ENCODE measurements around the gene ZSWIM5.

Gene ZSWIM5

DNA sequence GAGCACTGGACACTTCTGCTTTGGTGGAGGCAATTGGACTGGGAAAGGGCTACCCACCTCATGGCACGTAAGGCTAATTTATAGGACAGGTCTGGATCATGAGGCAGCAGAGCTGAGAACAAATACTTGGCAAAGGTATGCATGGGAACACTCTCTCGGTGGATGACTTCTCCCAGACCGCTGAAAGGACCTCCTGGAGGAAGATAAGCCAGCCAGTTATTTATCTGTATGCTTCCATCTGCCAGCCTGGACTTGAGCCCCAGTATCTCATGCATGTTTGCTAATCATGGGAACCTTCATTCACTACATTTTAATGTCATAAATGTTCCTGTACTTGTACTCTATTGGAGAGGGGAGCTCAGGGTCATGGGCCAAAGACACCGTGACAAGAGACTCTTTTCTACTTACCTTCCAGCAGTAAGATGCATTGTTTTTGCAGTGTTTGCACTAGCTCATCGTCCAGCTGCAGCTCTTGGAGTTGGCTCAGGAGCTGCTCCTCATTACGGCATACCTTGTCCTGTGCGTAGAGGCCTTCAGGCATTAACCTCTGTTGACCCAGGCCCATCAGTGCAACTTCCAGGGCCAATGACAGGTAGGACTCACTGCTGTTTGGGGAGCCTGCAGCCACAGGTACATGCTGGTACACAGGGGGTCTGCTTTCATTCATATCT, 170.6 kb downstream of the ZSWIM5 start:
- no peak for DNase-seq (ENCODE audit: extremely low read depth in 1 of 2, low read depth in 1 of 2)

DNA sequence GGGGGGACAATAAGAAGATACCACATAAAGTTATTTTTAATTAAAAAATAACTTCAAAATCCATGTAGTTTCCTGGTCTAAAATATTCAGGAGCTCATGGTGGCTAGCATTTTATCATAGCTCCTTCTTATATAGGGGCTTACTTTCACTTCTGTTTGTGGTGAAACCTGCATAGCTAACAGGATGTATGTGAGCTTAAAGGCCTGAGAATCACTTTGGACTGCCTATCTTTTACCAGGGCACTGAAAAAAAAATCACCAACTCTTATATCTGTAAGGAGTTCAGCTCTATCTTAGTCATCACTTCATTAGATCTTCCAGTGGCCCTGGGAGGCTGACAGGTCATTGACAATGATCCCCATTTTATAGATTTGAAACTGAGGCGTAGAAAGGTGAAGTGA, 173.0 kb downstream of the ZSWIM5 start:
- DNase-seq (ENCODE audit: extremely low read depth in 1 of 2, low read depth in 1 of 2), result no peak

DNA sequence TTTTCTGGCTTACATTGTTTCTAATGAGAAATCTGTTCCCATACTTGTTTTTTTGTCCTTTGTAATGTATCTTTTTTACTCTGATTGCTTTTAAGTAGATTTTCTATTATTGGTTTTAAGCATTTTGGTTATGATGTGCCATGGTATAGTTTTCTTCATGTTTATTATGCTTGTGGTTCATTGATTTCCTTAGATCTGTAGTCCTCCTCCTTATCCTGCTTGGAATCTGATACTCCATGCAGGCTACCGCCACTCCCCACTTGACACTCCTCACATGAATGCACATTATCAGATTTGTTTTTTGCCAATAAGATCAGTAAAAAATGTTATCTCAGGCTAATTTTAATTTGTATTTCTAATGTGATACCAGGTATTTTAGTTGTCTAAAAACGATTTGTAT, 173.6 kb downstream of the ZSWIM5 start:
- no peak for DNase-seq (ENCODE audit: extremely low read depth in 1 of 2, low read depth in 1 of 2)

DNA sequence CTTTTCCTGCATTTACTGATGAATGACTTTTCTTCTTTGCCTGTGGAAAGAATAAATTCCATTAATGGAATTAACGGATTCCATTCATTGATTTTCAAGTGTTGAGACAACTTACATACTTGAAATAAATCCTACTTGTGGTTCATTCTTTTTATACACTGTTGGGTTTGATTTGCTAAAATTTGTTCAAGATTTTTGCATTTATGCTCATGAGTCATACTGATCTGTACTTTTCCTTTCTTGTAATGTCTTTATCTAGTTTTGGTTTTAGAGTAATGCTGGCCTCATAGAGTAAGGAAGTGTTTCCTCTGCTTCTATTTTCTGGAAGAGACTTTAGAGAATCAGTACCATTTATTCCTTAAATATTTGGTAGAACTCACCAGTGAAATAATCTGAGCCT, 180.0 kb downstream of the ZSWIM5 start:
- DNase-seq (ENCODE audit: extremely low read depth in 1 of 2, low read depth in 1 of 2), result no peak

DNA sequence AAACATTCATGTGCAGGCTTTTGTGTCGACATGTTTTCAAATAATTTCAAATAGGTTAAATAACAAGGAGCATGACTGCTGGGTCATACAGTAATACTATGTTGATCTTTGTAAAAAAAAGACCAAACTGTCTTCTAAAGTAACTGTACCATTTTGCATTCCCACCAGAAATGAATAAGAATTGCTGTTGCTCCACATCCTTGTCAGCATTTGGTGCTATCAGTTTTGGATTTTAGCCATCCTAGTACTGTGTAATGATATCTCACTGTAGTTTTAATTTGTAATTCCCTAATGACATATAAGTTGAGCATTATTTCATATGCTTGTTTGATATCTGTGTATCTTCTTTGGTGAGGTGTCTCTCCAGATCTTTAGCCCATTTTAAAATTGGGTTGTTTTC, 182.7 kb downstream of the ZSWIM5 start:
- no peak for DNase-seq (ENCODE audit: extremely low read depth in 1 of 2, low read depth in 1 of 2)

DNA sequence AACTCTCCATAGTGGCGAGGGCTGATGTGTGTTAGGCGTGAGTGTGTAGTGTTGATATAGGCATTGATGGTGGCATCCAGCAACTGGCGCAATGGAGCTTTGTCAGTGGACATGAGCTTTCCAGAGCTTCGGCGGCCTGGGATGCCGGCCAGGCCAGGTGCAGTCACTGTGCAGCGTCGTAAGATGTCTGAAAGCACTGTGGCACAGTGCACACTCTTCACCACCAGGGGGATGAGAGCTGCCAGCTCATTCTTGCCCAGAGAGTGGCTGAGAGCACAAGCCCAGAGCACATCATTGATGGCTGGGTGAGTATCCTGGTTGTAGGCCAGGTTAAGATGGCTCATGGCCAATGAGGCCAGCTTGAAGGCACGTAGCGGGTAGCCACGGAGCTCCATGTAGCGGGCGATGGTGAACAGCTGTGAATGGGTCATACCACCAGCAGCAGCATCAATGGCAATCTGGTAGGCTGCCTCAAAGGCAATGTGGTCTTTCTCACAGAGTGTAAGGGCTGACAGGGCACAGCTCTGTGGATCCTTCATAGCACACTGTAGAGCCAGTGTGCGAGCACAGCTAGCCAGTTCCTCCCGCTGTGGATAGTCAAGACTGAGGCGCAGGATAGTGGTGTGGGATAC, 187.7 kb downstream of the ZSWIM5 start:
- DNase-seq (ENCODE audit: extremely low read depth in 1 of 2, low read depth in 1 of 2), result peak in 1 of 2 donors; percentile 32

DNA sequence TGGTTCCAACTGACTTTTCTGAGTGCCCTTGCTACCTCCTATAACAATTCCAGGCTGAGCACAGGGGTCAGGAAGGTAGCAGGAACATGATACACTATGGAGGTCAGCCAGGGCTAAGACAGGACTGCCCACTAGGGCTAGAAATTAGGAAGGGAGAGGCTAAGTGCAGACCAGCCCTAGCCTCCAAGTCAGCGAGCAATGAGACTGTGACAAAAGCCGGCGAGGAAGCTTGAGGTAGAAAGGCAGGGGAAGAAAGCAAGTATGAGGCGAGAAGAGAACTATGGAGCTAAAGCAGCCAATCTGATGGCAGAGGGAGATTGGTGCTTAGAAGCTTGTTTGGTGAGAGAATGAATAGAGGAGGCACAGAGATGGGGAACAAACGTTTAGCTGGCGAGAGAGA, 189.6 kb downstream of the ZSWIM5 start:
- no peak for DNase-seq (ENCODE audit: extremely low read depth in 1 of 2, low read depth in 1 of 2)

DNA sequence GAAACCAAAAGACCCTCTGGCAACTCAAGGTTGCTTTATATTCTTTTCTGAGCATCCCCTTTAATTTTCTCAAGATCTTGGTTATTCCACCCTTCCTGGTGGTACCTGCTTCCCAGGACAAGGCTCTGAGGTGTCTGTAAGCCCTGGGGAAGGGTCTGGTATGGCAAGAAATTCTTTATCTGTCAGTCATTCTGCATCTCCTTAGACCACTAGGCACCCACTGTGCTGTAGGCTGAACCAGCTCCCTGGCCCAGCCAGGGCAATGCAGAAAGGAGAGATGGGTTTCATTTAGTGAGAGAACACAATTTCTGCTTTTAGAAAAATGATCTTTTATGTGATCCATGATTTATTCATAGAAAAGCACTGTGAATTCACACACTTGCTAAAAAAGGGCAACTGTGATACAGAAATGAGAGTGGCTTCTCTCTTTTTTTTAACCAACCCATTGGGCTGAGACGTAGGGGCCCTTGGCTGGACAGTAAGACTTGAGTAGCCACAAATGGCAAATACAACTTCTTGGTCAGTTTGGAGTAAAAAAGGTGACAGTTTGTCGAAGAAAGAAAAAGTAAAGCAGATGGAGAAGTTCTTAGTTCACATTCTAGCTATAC, 190.2 kb downstream of the ZSWIM5 start:
- no peak for DNase-seq (ENCODE audit: extremely low read depth in 1 of 2, low read depth in 1 of 2)

DNA sequence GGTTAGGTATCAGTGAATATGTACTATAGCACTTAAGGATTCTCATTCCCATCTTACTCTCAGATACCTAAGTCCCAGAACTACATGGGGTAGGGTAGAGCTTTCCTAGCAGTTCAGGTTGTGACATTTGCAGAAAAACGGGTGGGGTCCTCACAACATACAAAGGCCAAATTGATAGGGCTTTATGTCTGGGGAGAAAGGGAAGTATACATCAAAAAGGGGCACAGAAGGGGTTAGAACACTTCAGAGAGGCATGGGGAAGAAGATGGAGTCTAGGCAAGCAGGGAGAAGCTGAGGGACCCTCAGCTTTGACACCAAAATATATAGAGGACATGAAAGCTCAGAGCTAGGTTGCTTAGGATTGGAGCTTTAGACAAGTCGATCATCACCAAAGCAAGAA, 190.7 kb downstream of the ZSWIM5 start:
- DNase-seq (ENCODE audit: extremely low read depth in 1 of 2, low read depth in 1 of 2), result no peak

DNA sequence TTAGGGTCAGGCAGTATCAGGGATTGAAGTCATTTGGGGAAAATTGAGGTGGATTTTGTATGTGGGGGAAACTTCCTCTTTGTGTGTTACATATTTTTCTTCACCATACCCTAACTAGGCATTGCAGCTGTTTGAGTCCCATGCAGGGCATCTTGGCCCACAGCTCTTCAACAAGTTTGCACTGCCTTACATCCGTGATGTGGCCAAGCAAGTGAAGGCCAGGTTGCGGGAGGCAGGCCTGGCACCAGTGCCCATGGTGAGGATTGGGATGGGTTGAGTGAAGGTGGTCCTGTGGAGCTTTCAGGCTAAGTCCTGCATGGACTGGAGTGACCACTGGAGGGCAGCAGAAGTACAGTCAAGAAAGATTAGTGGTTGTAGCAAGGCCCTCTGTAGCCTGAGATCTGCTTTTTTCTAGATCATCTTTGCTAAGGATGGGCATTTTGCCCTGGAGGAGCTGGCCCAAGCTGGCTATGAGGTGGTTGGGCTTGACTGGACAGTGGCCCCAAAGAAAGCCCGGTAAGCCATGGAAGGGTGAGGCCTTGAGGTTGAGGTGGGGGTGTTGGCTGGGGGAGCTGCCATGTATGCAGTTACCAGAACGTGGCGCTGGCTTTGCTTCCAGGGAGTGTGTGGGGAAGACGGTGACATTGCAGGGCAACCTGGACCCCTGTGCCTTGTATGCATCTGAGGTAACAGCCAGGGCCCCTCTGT, 191.9 kb downstream of the ZSWIM5 start:
- DNase-seq (ENCODE audit: extremely low read depth in 1 of 2, low read depth in 1 of 2), result peak; percentile 60 to 62

DNA sequence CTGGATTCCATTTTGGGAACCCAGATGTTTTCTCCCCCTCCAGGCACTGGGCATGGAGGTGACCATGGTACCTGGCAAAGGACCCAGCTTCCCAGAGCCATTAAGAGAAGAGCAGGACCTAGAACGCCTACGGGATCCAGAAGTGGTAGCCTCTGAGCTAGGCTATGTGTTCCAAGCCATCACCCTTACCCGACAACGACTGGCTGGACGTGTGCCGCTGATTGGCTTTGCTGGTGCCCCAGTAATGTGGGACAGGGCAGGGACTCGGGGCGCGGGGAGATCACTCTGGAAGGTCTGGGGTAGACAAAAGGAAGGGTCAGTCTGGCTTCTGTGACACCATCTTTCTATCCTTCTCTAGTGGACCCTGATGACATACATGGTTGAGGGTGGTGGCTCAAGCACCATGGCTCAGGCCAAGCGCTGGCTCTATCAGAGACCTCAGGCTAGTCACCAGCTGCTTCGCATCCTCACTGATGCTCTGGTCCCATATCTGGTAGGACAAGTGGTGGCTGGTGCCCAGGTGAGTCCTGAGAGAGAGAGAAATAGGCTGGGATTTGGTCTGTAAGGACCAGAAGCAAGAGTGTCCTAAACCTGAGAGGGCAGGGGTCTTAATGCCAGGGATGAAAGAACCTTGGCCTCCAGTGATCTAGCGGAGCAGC, 192.7 kb downstream of the ZSWIM5 start:
- DNase-seq (ENCODE audit: extremely low read depth in 1 of 2, low read depth in 1 of 2), result no peak

DNA sequence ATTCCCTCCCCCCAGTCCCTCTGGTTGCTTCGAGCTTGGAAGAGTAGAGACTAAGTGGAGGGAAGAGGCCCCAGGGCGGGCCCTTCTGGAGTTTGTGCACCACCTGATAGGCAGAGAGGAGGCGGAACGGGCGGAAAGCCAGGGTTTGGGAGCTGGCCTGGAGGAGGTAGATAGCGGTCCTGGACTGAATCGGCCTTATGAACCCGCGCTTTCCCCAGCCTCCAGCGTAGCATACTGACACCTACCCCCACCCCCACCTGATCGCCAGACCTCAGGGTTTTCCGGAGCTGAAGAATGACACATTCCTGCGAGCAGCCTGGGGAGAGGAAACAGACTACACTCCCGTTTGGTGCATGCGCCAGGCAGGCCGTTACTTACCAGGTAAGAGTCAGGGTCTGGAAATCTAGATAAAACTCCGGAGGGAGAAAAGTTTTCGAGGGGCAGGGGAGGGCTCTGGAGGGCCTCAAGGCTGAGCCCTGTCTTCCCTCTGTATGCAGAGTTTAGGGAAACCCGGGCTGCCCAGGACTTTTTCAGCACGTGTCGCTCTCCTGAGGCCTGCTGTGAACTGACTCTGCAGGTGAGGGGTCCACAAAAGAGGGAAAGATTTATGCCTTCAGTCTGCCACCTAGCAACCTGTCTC, 193.6 kb downstream of the ZSWIM5 start:
- no peak for DNase-seq (ENCODE audit: extremely low read depth in 1 of 2, low read depth in 1 of 2)

DNA sequence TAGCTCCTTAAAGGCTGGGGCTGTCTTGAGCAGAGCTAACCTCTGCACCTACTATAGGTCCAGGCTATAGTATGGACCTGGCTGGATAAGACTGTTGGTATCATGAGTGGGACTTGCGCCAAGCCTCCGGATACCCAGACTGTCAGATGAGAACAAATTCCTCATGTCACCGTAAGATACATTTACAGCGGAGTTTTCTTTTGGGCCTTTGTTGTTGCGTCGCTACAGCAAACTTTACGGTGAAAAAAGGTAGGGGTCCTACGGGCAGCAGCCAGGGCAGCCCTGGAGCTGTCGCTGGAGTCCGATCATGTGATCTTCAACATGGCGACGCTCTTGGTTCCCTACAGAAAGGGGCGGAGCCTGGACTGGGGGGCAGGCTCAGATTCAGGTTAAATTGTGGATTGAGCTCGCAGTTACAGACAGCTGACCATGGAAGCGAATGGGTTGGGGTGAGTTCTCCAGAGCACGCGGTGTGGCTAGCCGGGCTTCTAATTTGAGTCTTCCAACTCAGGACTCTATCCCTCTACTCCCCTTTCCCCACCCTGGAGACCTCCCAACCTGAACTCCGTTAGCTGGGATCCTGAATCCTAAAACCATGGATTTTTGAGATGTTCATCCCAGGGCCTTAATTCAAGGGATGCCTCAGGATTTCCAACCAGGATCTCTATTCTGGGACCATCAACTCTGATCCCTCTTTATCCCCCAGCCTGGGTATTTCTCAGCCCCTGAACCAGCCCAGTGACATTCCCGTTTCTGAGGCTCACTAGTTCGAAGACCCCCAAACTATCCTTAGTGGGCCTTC, 194.4 kb downstream of the ZSWIM5 start, which contains the start of gene UROD:
TSS of gene UROD (plus strand) at position 418 of the 802 bp plus-strand sequence. CDS start at position 430, 12 bp downstream.
- peak; percentile 68 to 74 for DNase-seq (ENCODE audit: extremely low read depth in 1 of 2, low read depth in 1 of 2)

DNA sequence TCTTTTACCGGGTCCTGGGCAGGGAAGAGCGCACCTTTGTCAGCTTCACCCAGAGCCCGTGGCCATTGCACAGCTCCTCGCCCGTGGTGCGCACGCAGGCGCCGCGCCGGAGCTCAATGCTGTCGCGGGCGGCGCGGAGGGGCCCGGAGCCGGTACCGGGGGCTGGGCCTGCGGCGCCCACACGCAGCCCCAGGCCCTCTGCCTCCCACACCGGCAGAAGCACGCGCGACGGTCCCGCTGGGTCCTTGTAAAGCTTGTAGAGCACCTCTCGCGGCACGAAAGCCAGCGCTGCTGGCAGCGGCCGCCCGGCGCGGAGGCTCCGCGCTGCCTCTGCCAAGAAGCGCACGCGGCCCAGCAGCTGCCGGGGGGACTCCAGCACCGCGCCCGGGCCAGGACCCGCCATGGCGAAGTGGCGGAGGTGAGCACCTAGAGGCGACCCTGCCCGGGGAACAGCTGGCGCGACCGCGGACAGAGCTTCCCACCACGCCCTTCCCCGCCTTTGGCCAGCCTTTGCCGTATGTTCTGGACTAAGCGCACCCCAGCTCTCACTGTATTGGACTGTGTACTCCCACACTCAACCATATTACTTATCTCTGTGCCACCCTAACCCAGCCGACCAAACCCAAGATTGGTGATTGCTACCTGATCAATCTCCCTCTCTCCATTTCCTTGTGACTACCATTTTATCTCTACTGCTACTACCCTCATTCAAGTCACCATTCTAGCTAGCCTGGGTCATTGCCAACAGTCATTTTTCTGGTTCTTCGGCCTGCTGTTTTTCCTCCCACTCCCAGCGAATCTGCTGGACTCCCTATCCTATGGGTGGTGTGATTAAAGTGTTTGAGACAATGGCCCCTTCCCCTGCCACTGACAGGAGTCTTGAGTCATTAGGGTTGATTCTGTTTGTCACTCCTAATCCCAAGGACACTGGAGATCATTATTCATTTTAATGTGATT, 195.3 kb downstream of the ZSWIM5 start, which contains the start of gene HECTD3:
TSS of gene HECTD3 (minus strand) at position 470 of the 957 bp plus-strand sequence. CDS start at position 403, 67 bp downstream.
- peak in 1 of 2 donors; percentile 52 for DNase-seq (ENCODE audit: extremely low read depth in 1 of 2, low read depth in 1 of 2)

DNA sequence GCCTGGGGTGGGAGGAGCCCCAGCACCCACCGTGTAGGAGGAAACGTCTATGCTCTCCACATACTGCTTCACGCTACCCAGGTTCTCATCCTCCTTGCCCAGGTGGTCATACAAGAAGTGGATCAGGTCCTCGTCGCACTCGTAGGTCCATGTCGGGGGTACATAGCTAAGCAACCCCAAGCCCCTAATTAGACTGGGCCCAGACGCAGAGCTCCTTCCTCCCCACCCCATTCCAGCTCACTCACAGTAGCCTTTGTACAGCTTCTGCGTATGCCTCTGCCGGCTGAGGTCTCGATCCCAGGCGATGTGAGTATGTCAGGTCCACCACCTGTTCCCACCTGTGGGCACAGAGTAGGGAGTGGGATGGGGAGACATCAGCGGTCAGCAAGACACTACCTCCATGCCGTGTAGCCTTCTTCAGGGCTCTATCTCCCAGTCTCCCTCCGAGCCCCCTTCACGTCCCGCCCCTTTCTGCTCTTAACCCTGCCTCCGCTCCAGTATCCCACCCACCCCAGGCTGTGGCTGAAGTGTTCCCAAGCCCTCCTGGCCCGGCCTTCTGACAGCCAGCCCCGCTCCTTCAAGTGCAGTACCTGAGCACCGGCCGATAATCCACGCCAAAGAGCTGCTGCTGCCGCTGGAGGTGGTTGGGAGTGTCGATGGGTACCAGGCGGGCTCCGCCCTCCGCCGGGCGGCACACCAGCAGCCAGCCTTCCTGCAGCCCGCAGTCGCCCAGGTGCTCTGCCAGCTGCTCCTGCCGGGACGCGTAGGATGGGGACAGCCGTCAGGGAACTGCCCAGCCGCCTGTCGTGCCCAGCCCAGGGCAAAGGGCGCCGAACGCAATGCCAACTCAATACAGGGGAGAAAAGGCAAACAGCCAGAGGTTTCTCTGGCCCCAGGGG, 196.2 kb downstream of the ZSWIM5 start:
- no peak for DNase-seq (ENCODE audit: extremely low read depth in 1 of 2, low read depth in 1 of 2)

DNA sequence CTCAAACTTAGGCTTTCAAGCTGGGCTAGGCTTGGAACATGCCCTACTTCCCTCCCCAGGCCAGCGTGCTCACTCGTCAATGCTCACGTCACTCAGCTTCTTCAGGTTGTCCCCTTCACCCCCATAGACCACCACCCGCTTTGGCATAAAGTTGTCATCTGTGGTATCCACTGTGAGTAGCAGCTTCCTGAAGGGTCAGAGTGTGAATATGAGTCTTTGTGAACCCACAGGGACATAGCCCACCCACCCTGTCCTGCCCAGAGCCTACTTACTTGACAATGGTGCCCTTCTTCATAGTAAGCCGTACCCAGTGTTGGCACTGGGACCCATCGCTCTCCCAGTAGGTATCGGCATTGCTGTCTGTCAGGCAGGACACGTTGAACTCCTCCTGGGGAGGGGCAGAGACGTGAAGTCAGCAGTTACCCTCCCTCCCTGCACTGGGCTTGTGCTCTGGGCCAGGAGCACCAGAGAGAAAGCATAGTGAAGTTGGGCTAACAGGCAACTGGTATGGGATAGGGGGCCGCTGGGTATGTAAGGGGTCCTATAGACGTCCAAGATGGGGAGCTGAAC, 197.0 kb downstream of the ZSWIM5 start:
- DNase-seq (ENCODE audit: extremely low read depth in 1 of 2, low read depth in 1 of 2), result no peak

DNA sequence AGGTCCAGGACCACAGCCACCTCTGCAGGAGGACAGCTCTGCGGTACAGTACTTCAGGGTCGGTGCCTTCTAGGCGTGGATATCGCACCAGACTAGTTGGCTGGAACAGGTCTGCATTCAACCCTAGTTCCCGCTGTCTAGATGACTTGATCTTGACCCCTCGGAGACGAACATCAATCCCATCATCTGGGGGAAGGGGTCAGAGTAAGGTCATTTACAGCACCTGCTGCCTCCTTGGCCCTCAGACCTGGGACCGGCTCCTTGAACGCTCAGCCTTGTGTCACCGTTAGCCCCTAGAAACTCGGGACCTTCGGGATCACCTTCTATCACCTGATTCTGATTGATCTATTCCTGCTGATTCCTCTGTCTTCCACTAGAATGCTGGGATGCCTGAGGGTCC, 197.9 kb downstream of the ZSWIM5 start:
- no peak for DNase-seq (ENCODE audit: extremely low read depth in 1 of 2, low read depth in 1 of 2)
